DND-41 (cell line): ENCODE measurements around the gene DDX23.
A peak's percentile ranks its signal among the peaks of the same experiment; 100 is the strongest.
"Not testable (repeated sequence)": the region's sequence is repeated elsewhere in the genome, so short reads cannot be mapped to it uniquely, and the experiment has no call there.

Source experiments
- ATAC-seq: fragments of 200-7000 bp; cut with Tn5 transposase; 3 replicates; pipeline ENCODE4 v1.9.1; 2021; ENCODE audit warnings: low read depth; ENCODE audit not compliant: insufficient read depth
- DNase-seq: peaks from one replicate; pipeline ENCODE4 v3.0.0-alpha.2; 2020
- H2AFZ ChIP-seq: 2 replicates; pipeline ENCODE4 v1.6.0; 2012; ENCODE audit warnings: low read depth, low read length
- H3K27ac ChIP-seq: 2 replicates; pipeline ENCODE4 v1.5.1; 2012; ENCODE audit warnings: low read length, inconsistent platforms
- H3K27me3 ChIP-seq: fragments of 200-600 bp; sonication (generic); 2 replicates; pipeline ENCODE4 v1.6.0; 2012; ENCODE audit warnings: low read length, mild to moderate bottlenecking, inconsistent platforms; ENCODE audit not compliant: insufficient read depth, poor library complexity
- H3K36me3 ChIP-seq: 2 replicates; pipeline ENCODE4 v1.5.1; 2012; ENCODE audit warnings: low read length, inconsistent platforms; ENCODE audit not compliant: insufficient read depth
- H3K4me1 ChIP-seq: 2 replicates; pipeline ENCODE4 v1.5.1; 2012; ENCODE audit warnings: mild to moderate bottlenecking, low read length; ENCODE audit not compliant: insufficient read depth
- H3K4me2 ChIP-seq: 2 replicates; pipeline ENCODE4 v1.6.0; 2012; ENCODE audit warnings: mild to moderate bottlenecking, moderate library complexity, low read length, inconsistent platforms; ENCODE audit not compliant: insufficient read depth
- H3K4me3 ChIP-seq, 2 experiments: fragments of 200-600 bp in 1 of 2; shearing (Covaris generic) in 1 of 2; 2 replicates each; pipeline ENCODE4 v1.5.1; 2012 to 2016; ENCODE audit warnings: inconsistent platforms in 2 of 2, low read length in 2 of 2, mild to moderate bottlenecking in 2 of 2, low read depth in 1 of 2, moderate library complexity in 1 of 2
- H3K79me2 ChIP-seq: 2 replicates; pipeline ENCODE4 v1.6.0; 2012; ENCODE audit warnings: low read length, inconsistent platforms; ENCODE audit not compliant: insufficient read depth
- H3K9ac ChIP-seq: 2 replicates; pipeline ENCODE4 v1.6.0; 2012; ENCODE audit warnings: low read depth, mild to moderate bottlenecking, inconsistent platforms, low read length, moderate library complexity
- H3K9me3 ChIP-seq: 2 replicates; pipeline ENCODE4 v1.5.1; 2012; ENCODE audit warnings: low read length, moderate library complexity, mild to moderate bottlenecking, inconsistent platforms; ENCODE audit not compliant: insufficient read depth, severe bottlenecking
- H4K20me1 ChIP-seq: 2 replicates; pipeline ENCODE4 v1.6.0; 2012; ENCODE audit warnings: low read length; ENCODE audit not compliant: insufficient read depth
- CTCF ChIP-seq: IDR thresholded peaks from 2 replicates; pipeline ENCODE4 v1.5.1; 2012; ENCODE audit warnings: borderline replicate concordance, low read length, moderate library complexity, mild to moderate bottlenecking; ENCODE audit not compliant: poor library complexity, severe bottlenecking; ENCODE audit errors: extremely low read depth
- EZH2 ChIP-seq: IDR thresholded peaks from 3 replicates; pipeline ENCODE4 v1.6.1; 2012; ENCODE audit warnings: borderline replicate concordance, low read depth, mild to moderate bottlenecking, moderate library complexity, low read length, inconsistent platforms; ENCODE audit not compliant: severe bottlenecking

DDX23 gene

GRCh38 chr12:48854488-48854887, 2.5 kb upstream of the DDX23 start:
- Histone ChIP-seq H3K79me2 (peaks cover 32% of the 10 kb centered on the region), H2AFZ (no peak overlapping the region), H3K27me3 (no peaks in the 10 kb centered on the region), H3K9me3 (no peaks in the 10 kb centered on the region), H3K4me1 (peaks cover 31% of the 10 kb centered on the region), H4K20me1 (peaks cover 15% of the 10 kb centered on the region), H3K9ac (no peak overlapping the region), H3K4me3 (no peak overlapping the region), H3K36me3 (peaks cover 17% of the 10 kb centered on the region), H3K27ac (no peak overlapping the region), H3K4me2 (no peak overlapping the region)
- DNase-seq (no peak), ATAC-seq (no peak)
- TF ChIP-seq EZH2 (no peak), CTCF (no peak)

DNA sequence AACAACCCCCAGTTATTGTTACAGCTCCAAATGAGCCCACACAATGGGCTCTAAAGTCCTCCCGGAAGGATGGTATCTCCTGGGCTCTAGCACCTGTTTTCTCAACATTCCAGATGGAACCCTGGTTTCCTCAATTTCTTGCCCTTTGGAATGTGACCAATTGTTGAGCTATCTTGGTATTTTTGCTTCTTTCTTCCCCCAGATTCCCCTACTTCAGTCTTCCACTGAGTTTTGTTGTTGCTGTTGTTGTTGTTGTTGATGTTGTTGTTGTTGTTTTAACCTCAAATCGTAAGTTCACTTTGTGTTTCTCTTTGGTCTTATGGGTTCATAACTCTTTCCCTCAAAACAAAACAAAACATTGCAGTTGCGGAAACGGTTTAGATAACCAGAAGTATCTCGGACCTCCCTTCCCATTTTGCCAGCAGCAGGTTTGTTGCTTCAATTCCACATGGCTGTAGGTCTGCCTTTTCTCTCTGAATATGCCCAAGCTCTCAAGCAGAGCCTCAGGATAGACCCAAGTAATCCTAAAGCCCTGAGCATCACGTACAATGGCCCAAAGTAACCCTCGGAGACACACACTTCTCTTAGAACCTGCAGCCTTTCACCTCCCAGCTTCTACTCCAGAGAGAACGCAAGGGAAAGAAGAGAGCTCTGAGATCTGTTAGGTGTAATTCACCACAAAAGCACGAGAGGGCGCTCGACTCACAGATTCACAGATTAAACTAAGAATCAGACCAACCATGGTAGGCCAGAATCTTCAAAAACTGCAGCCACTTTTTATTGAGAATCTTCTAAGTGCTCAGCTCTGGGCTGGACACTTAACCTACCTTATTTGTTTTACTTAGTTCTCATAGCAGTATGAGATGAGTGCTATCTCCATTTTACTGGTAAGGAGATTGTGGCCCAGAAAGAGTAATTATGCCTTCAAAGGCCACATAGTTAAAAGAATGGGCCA, 1.0 kb upstream of the DDX23 start:
- DNase-seq = peak; percentile 91
- H3K36me3 ChIP-seq = peaks cover 28% of the 10 kb centered on the region
- peaks cover 22% of the 10 kb centered on the region for H4K20me1 ChIP-seq
- peak overlapping the region; percentile 92 for H3K27ac ChIP-seq
- peak; percentile 43 for ATAC-seq
- H3K4me2 ChIP-seq = peak overlapping the region; percentile 86
- peak overlapping the region; percentile 85 for H2AFZ ChIP-seq
- no peaks in the 10 kb centered on the region for H3K9me3 ChIP-seq
- peak overlapping the region; percentile 98 for H3K9ac ChIP-seq
- H3K4me1 ChIP-seq = peaks cover 37% of the 10 kb centered on the region
- peak overlapping the region; percentile 31 to 84 for H3K4me3 ChIP-seq
- H3K79me2 ChIP-seq = peaks cover 45% of the 10 kb centered on the region
- H3K27me3 ChIP-seq = no peaks in the 10 kb centered on the region
- peak; percentile 96 for TF ChIP-seq CTCF
- no peak for TF ChIP-seq EZH2

GRCh38 chr12:48842021-48842420, 9.9 kb downstream of the DDX23 start:
- H3K4me2 ChIP-seq, H3K4me1 ChIP-seq, H3K27me3 ChIP-seq, DNase-seq, H3K27ac ChIP-seq, H2AFZ ChIP-seq, ATAC-seq, H3K9me3 ChIP-seq, H3K4me3 ChIP-seq, H3K9ac ChIP-seq: not testable (repeated sequence)
- Histone ChIP-seq H4K20me1 (peaks cover 22% of the 10 kb centered on the region), H3K36me3 (peaks cover 73% of the 10 kb centered on the region), H3K79me2 (peaks cover 20% of the 10 kb centered on the region)

GRCh38 chr12:48838048-48838447, 13.9 kb downstream of the DDX23 start:
- Histone ChIP-seq H3K4me1 (no peaks in the 10 kb centered on the region), H3K9me3 (no peaks in the 10 kb centered on the region), H3K4me2 (no peak overlapping the region), H3K79me2 (no peaks in the 10 kb centered on the region), H3K9ac (no peak overlapping the region), H2AFZ (no peak overlapping the region), H4K20me1 (peaks cover 23% of the 10 kb centered on the region), H3K27me3 (no peaks in the 10 kb centered on the region), H3K4me3 (no peak overlapping the region), H3K36me3 (peaks cover 78% of the 10 kb centered on the region), H3K27ac (no peak overlapping the region)
- TF ChIP-seq CTCF (no peak), EZH2 (no peak)
- no peak for DNase-seq
- ATAC-seq = no peak
